ENCODE results near the gene BCOR. TPM values are rescaled to one million over a fixed set of nuclear protein-coding genes. Genes with fewer than 3 reads are reported as not detected.

BCOR gene
- total RNA-seq, 1 experiment from 2014 or later: 0.68 TPM

- Histone ChIP-seq H3K27ac (no peak overlapping the region), H3K27me3 (ENCODE audit: insufficient read depth, low read depth) (no peaks in the 10 kb centered on the region), H3K36me3 (ENCODE audit: low read depth) (no peaks in the 10 kb centered on the region), H4K20me1 (ENCODE audit: insufficient read depth) (0 out of 2 replicates have a peak, but pooled peaks cover 3% of the 10 kb centered on the region), H3K9me3 (ENCODE audit: insufficient read depth, low read depth) (no peaks in the 10 kb centered on the region), H3K4me3 (no peak overlapping the region), H3K4me1 (replicated peaks; ENCODE audit: insufficient read depth) (peaks cover 10% of the 10 kb centered on the region), H3F3A (ENCODE audit: insufficient read depth, low read depth) (no peaks in the 10 kb centered on the region), H3K9me2 (ENCODE audit: insufficient read depth) (no peaks in the 10 kb centered on the region), H3K4me2 (no peak overlapping the region), H3K79me2 (ENCODE audit: low read depth) (peaks cover 93% of the 10 kb centered on the region), H2AFZ (no peak overlapping the region)
- CTCF ChIA-PET: no interaction called here
- intact Hi-C loops (cut with micrococcal nuclease; ENCODE audit: unreplicated experiment): loop anchor here (5.0 kb wide), 1 partner anchor 180 kb away; no protein-coding TSS in a partner anchor
- DNase-seq: no peak
- TF ChIP-seq, protein P1, sequence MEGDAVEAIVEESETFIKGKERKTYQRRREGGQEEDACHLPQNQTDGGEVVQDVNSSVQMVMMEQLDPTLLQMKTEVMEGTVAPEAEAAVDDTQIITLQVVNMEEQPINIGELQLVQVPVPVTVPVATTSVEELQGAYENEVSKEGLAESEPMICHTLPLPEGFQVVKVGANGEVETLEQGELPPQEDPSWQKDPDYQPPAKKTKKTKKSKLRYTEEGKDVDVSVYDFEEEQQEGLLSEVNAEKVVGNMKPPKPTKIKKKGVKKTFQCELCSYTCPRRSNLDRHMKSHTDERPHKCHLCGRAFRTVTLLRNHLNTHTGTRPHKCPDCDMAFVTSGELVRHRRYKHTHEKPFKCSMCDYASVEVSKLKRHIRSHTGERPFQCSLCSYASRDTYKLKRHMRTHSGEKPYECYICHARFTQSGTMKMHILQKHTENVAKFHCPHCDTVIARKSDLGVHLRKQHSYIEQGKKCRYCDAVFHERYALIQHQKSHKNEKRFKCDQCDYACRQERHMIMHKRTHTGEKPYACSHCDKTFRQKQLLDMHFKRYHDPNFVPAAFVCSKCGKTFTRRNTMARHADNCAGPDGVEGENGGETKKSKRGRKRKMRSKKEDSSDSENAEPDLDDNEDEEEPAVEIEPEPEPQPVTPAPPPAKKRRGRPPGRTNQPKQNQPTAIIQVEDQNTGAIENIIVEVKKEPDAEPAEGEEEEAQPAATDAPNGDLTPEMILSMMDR (conservative IDR thresholded peaks at IDR 0.05): no peak
- no peak for TF ChIP-seq EZH2 (IDR thresholded peaks at IDR 0.05; ENCODE audit: low read depth)
- POLR2A ChIA-PET (ENCODE audit: unreplicated experiment): no interaction called here
- no TSS peak for BruUV-seq (replicated peaks)
These were observed 10.1 kb downstream of the BCOR start for GRCh38 chrX:40087425-40088298.

GRCh38 chrX:40086569-40087335 is 11.0 kb downstream of the BCOR start:
- peaks cover 84% of the 10 kb centered on the region for H3K79me2 ChIP-seq (ENCODE audit: low read depth)
- no TSS peak for BruUV-seq (replicated peaks)
- no peaks in the 10 kb centered on the region for H3F3A ChIP-seq (ENCODE audit: insufficient read depth, low read depth)
- no peak overlapping the region for H3K4me2 ChIP-seq
- H3K4me1 ChIP-seq (replicated peaks; ENCODE audit: insufficient read depth): peaks cover 10% of the 10 kb centered on the region
- intact Hi-C loops (cut with micrococcal nuclease; ENCODE audit: unreplicated experiment): loop anchor here (5.0 kb wide), 1 partner anchor 181 kb away; no protein-coding TSS in a partner anchor
- no peaks in the 10 kb centered on the region for H3K9me3 ChIP-seq (ENCODE audit: insufficient read depth, low read depth)
- ChIA-PET CTCF (no interaction called here), POLR2A (ENCODE audit: unreplicated experiment) (no interaction called here)
- H3K9me2 ChIP-seq (ENCODE audit: insufficient read depth): no peaks in the 10 kb centered on the region
- 0 out of 2 replicates have a peak, but pooled peaks cover 3% of the 10 kb centered on the region for H4K20me1 ChIP-seq (ENCODE audit: insufficient read depth)
- no peak overlapping the region for H2AFZ ChIP-seq
- TF ChIP-seq, protein P1 (conservative IDR thresholded peaks at IDR 0.05): no peak
- no peak for TF ChIP-seq EZH2 (IDR thresholded peaks at IDR 0.05; ENCODE audit: low read depth)
- no peak overlapping the region for H3K27ac ChIP-seq
- no peak for DNase-seq
- no peaks in the 10 kb centered on the region for H3K27me3 ChIP-seq (ENCODE audit: insufficient read depth, low read depth)
- H3K4me3 ChIP-seq: no peak overlapping the region
- H3K36me3 ChIP-seq (ENCODE audit: low read depth): no peaks in the 10 kb centered on the region

DNA sequence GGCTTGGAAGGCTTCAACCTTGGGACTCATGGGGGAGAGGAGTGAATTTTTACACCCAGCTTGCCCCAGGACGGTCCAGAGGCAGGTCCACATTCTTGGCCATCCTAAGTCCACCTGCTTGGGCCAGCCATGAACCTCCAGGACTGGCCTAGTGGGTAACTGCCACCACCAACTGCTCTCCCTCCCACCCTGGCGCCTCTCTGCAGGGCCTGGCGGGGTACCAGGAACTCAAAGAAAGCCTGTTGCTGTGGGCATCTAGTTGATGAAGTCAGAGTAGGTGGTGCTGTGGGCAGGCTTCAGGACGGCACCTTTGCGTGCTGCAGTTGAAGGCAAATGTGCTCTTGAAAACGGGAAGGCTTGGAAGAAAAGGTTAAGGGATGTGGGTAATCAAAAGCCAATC is 12.0 kb downstream of the BCOR start:
- no peak overlapping the region for H3K4me3 ChIP-seq
- H3K4me2 ChIP-seq: peak overlapping the region; percentile 57
- no peaks in the 10 kb centered on the region for H3F3A ChIP-seq (ENCODE audit: insufficient read depth, low read depth)
- no peak for TF ChIP-seq EZH2 (IDR thresholded peaks at IDR 0.05; ENCODE audit: low read depth)
- TF ChIP-seq, protein P1 (conservative IDR thresholded peaks at IDR 0.05): no peak
- H2AFZ ChIP-seq: no peak overlapping the region
- CTCF ChIA-PET: no interaction called here
- peaks cover 73% of the 10 kb centered on the region for H3K79me2 ChIP-seq (ENCODE audit: low read depth)
- no TSS peak for BruUV-seq (replicated peaks)
- no peaks in the 10 kb centered on the region for H4K20me1 ChIP-seq (ENCODE audit: insufficient read depth)
- H3K27ac ChIP-seq: peak overlapping the region; percentile 68
- DNase-seq: peak in 1 of 2 experiments; percentile 20
- no peaks in the 10 kb centered on the region for H3K9me3 ChIP-seq (ENCODE audit: insufficient read depth, low read depth)
- no peaks in the 10 kb centered on the region for H3K27me3 ChIP-seq (ENCODE audit: insufficient read depth, low read depth)
- H3K36me3 ChIP-seq (ENCODE audit: low read depth): no peaks in the 10 kb centered on the region
- intact Hi-C loops (cut with micrococcal nuclease; ENCODE audit: unreplicated experiment): loop anchor here (5.0 kb wide), 1 partner anchor 182 kb away; no protein-coding TSS in a partner anchor
- POLR2A ChIA-PET (ENCODE audit: unreplicated experiment): no interaction called here
- peaks cover 10% of the 10 kb centered on the region for H3K4me1 ChIP-seq (replicated peaks; ENCODE audit: insufficient read depth)
- H3K9me2 ChIP-seq (ENCODE audit: insufficient read depth): no peaks in the 10 kb centered on the region

Data from PC-9 (cell line).